ENCODE data around the gene DLEC1. TPM values are rescaled to one million over a fixed set of nuclear protein-coding genes. Genes with fewer than 3 reads are reported as not detected.

Gene DLEC1
- total and polyA plus RNA-seq, 11 donors, result 0.06 to 1.3 (median 0.16) TPM; not detected in 1

GRCh38 chr3:38107911-38108648 lies 69.1 kb downstream of the DLEC1 start:
- Histone ChIP-seq H3K4me1 (peaks cover 0 to 7% (median 0%) of the 10 kb centered on the region in 12 donors), H3K27me3 (peaks cover 0 to 6% (median 0%) of the 10 kb centered on the region in 9 donors), H3K36me3 (no peaks in the 10 kb centered on the region), H3K9me3 (peaks cover 0 to 20% (median 2%) of the 10 kb centered on the region in 12 donors), H3K27ac (no peak overlapping the region), H3K4me3 (no peak overlapping the region)
- intact Hi-C loops (cut with DNase I), result no loop called here
- ATAC-seq (no peak), DNase-seq (peak in 1 of 5 donors; percentile 11)
- WGBS, 4 donors, result 73 to 92% (median 84%) methylated on average over 2 to 7 of the region's 7 CpGs
- TF ChIP-seq, protein P1, sequence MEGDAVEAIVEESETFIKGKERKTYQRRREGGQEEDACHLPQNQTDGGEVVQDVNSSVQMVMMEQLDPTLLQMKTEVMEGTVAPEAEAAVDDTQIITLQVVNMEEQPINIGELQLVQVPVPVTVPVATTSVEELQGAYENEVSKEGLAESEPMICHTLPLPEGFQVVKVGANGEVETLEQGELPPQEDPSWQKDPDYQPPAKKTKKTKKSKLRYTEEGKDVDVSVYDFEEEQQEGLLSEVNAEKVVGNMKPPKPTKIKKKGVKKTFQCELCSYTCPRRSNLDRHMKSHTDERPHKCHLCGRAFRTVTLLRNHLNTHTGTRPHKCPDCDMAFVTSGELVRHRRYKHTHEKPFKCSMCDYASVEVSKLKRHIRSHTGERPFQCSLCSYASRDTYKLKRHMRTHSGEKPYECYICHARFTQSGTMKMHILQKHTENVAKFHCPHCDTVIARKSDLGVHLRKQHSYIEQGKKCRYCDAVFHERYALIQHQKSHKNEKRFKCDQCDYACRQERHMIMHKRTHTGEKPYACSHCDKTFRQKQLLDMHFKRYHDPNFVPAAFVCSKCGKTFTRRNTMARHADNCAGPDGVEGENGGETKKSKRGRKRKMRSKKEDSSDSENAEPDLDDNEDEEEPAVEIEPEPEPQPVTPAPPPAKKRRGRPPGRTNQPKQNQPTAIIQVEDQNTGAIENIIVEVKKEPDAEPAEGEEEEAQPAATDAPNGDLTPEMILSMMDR (IDR thresholded peaks at IDR 0.05), result no peak
- TF ChIP-seq POLR2A (IDR thresholded peaks at IDR 0.05), result no peak

GRCh38 chr3:38108649-38109579 lies 69.9 kb downstream of the DLEC1 start:
- intact Hi-C loops (cut with DNase I), result no loop called here
- TF ChIP-seq, protein P1 (IDR thresholded peaks at IDR 0.05), result no peak
- no peak for TF ChIP-seq POLR2A (IDR thresholded peaks at IDR 0.05)
- 83 to 87% (median 85%) methylated on average over 6 to 11 of the region's 11 CpGs for WGBS, 4 donors
- Histone ChIP-seq H3K9me3 (peaks cover 0 to 20% (median 2%) of the 10 kb centered on the region in 12 donors), H3K4me1 (peaks cover 0 to 7% (median 0%) of the 10 kb centered on the region in 12 donors), H3K4me3 (no peak overlapping the region), H3K27me3 (peaks cover 0 to 6% (median 0%) of the 10 kb centered on the region in 9 donors), H3K36me3 (no peaks in the 10 kb centered on the region), H3K27ac (no peak overlapping the region)
- DNase-seq (peak in 1 of 5 donors; percentile 9), ATAC-seq (peak in 2 of 4 donors; percentile 26 to 37)

- DNase-seq (peak in 2 of 5 donors; percentile 12 to 51), ATAC-seq (no peak)
- Histone ChIP-seq H3K4me3 (no peak overlapping the region), H3K36me3 (no peaks in the 10 kb centered on the region), H3K27ac (no peak overlapping the region), H3K27me3 (peaks cover 0 to 6% (median 0%) of the 10 kb centered on the region in 9 donors), H3K4me1 (peaks cover 0 to 7% (median 0%) of the 10 kb centered on the region in 12 donors), H3K9me3 (peaks cover 0 to 13% (median 2%) of the 10 kb centered on the region in 12 donors)
- intact Hi-C loops (cut with DNase I), result loop anchor here in 4 of 10 donors (10.0 kb wide), 4 partner anchors 105 to 375 kb away; partner anchors contain the start of gene XYLB (in 1 of the 4)
- no peak for TF ChIP-seq POLR2A (IDR thresholded peaks at IDR 0.05)
- TF ChIP-seq, protein P1 (IDR thresholded peaks at IDR 0.05), result no peak
- 89 to 94% (median 93%) methylated on average over 17 of the region's 17 CpGs for WGBS, 4 donors
Observed at GRCh38 chr3:38109580-38110313, 70.7 kb downstream of the DLEC1 start.
